OCI-LY3 (cell line): ENCODE data around the gene ZNF766.

ENCODE experiments used
- EZH2phosphoT487 ChIP-seq: fragments of 200-600 bp; shearing (Covaris generic); IDR thresholded peaks from 2 replicates; pipeline ENCODE4 v1.6.1; 2018; ENCODE audit warnings: antibody characterized with exemption, mixed run types, low read depth
- TF ChIP-seq, protein P1 (sequence below): fragments of 200-600, 300-600 bp; sonication (generic); IDR thresholded peaks from 2 replicates; pipeline ENCODE4 v1.5.1; 2014; ENCODE audit warnings: antibody characterized with exemption, low read length, low read depth

- TF ChIP-seq, protein P1, sequence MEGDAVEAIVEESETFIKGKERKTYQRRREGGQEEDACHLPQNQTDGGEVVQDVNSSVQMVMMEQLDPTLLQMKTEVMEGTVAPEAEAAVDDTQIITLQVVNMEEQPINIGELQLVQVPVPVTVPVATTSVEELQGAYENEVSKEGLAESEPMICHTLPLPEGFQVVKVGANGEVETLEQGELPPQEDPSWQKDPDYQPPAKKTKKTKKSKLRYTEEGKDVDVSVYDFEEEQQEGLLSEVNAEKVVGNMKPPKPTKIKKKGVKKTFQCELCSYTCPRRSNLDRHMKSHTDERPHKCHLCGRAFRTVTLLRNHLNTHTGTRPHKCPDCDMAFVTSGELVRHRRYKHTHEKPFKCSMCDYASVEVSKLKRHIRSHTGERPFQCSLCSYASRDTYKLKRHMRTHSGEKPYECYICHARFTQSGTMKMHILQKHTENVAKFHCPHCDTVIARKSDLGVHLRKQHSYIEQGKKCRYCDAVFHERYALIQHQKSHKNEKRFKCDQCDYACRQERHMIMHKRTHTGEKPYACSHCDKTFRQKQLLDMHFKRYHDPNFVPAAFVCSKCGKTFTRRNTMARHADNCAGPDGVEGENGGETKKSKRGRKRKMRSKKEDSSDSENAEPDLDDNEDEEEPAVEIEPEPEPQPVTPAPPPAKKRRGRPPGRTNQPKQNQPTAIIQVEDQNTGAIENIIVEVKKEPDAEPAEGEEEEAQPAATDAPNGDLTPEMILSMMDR = peak; percentile 57
- no peak for TF ChIP-seq EZH2phosphoT487
Measured at GRCh38 chr19:52343548-52343947, 74.2 kb downstream of the ZNF766 start.
